NCI-H446 treated with DMSO at 0.1 percent for 48 hours (cell line): Measurements from ENCODE around the gene HOXA13.

Experiments used
- DNase-seq: peaks from one replicate; lab custom pipeline; 2025; lab: John Stamatoyannopoulos, UW

HOXA13 gene

DNA sequence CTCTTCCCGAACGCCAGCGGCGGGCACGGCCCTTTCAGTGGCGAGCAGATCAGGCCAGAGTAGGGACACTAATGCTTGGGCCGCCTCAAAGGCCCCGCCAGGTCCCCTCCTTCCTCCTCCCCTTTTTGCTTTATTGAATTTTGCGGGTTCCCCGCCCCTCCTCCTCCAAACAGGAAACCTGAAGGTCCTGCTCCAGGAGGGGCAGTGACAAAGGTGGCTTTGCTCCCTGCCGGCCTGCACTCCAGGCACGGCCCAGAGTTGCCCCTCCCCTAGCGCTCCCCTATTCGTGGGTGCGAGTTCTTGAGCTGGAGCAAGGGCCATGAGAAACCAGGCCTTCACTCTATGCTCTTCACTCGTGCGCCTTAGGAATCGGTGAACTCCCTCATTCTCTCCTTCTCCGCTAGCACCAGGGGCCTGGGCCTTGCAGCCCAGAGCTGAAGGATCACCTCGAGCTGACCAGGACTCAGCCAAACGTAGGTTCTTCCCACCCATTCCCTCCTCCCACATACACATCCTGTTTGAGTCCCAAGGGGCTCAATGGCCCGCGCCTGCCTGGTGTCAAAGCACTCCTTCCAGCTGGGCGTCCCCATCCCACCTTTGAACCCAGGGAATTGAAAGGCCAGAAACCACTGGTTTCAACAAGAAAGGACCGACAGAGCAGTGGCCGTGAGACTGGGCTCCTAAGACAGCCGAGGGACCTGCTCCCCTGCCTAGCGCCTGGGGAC lies 51.7 kb downstream of the HOXA13 start:
- no peak for DNase-seq

DNA sequence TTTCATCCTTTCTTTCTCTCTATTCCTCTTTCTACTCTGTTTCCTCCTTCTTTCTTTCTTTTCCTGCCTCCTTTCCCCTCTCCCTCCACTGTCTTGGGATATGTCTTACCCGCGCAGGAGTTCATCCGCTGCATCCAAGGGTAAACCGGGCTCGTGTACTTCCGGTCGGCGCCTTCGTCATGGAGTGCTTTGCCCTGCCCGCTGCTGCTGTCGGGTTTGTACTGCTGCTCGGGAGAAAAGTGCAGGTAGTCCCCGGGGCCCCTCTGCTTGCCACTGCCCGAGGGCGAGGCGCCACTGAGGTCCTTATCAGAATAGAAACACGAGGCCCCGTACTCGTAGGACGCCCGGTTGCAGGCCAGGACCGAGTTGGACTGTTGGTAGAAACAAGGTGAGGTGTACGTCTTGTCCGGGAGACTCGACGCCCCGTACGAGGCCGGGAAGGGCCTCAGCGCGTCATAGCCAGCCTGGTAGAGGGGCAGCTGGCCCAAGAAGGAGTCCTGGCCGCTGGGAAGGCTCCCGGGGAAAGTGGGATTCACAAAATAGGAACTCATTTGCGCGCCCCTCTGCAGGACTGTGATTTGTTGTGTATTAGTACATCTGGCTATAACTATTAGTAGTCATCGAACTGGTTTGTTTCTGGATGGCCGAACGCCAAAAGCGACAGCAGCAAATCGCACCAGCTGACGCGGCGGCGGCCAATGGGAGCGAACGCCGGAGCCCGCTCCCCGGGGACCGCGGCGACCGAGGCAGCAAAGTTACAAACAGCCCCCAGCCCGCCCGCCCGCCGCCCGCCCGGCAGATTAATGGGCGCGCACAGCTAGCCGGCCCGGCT lies 52.5 kb downstream of the HOXA13 start, which contains the start of gene HOXA6:
HOXA6 (minus strand) TSS at position 576 of the 832 bp plus-strand sequence; CDS start at position 551, 25 bp downstream.
- no peak for DNase-seq

DNA sequence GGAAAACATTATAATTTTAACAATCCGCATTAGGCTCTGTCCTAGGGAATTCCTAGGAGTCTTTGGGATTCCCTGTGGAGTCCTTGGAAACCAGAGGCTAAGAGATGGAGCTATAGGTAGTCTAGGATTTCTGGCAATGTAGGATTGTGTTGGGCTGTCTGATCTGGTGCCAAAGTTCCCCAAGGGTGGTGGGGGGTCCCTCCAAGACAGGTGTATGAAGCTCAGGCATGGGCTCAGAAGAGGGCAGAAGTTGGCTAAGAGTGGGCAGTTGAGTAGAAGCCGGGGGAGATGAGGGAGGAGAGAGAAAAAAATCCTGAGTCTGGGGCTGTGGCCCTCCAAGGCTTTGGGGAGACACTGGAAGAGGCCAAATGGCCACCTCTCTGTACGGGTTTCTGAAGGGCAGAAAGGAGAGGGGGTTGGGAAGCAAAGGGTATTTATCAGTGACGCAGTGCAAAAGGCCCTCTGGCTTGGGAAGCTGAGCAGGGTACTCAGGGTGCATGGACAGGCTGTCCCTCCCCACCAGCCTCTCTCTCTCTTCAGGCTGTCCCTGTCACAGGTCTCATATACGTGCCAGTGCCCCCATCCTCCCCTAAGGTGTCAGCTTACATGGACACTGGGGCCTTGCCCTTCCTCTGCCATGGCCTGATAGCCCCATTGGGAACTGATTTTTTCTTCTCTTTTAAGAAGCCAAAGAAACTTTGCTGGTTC lies 53.2 kb downstream of the HOXA13 start:
- DNase-seq, result no peak

DNA sequence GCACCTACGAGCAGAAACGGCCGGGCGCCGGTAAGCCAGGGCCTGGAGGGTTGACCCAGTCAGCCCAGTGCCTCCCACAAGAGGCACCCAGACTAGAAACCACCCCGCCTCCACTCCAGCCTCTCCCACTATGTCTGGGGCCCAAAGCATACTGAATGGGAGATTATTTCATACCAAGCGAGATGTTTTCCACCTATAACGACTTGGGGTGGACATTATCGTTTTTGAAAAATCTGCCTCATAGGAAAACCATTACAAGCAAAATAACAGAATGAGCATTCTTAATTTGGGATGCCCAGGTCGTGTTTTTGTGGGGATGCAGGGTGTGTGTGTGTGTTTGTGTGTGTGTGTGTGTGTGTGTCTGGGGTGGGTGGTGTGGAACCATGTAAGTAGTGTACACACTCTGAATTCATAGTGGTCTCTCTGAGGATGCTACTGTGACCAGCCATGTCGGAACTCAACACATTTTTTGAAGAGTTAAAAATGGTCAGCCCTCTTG lies 53.9 kb downstream of the HOXA13 start:
- no peak for DNase-seq

DNA sequence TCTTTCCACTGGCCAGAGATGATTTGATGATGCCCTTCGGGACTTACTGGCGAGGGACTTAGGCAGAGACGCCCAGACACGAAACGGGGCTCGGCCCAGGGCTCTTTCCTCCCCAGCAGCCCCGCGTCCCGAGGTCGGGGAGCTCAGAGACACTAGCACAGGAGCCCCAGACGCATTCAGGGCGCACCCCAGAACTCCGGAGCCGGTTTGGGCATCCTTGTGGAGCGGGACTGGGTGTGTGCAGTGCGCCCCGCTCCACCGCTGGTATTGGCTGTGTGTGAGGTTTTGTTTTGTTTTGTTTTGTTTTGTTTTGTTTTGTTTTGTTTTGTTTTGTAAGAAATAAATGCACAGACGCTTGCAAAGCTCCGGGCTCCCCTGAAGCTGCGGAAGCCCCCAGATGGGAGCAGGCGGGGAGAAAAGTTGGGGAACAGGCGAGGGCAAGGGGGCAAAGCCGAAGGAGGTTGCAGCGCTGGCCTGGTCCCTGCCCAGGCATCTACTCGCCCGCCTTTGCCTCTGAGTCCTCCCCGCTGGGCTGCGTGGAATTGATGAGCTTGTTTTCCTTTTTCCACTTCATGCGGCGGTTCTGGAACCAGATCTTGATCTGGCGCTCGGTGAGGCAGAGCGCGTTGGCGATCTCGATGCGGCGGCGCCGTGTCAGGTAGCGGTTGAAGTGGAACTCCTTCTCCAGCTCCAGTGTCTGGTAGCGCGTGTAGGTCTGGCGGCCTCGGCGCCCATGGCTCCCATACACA lies 54.6 kb downstream of the HOXA13 start:
- DNase-seq, result no peak

DNA sequence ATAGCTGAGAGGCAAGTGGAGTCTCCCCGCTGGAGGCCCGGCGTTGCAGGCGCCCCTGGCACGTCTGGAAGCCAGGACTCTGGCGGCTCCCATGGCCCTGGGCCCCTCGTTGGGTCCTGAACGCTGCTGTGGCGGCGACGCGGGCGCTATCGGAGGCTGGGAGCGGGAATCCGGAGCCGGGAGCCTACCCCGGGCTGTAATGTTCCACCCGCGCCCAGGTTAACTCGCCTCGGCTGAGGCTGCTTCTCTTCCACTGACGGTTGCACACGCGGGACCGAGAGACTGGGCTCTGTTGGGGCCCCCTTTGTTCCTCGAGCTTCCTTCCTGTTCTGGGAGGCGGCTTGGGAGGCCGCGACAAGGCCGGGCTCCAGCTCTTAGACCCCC lies 55.1 kb downstream of the HOXA13 start:
- no peak for DNase-seq
